Measurements from ENCODE around the gene PTER. TPM values are rescaled to one million over a fixed set of nuclear protein-coding genes. Genes with fewer than 3 reads are reported as not detected.

Gene PTER
- total RNA-seq, 1 experiment from 2014 or later, result 6.6 TPM

DNA sequence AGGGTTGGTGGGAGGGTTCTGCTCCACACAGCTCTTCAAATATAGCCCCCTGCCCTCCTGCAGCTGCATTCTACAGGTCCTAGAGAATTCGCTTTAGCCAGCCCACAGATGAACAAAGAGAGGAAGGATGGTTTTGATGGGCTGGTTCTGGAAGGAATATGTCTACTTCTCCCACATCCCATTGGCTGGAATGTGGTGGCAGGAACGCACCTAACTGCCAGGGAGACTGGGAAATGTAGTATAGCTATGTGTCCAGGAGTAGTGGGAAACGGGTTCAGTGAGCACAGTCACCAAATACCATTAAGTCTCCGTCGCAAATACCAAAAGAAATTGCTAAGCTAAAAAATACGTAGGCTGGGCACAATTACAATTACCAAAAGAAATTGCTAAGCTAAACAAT is 7.3 kb upstream of the PTER start:
- TF ChIP-seq, protein P1, sequence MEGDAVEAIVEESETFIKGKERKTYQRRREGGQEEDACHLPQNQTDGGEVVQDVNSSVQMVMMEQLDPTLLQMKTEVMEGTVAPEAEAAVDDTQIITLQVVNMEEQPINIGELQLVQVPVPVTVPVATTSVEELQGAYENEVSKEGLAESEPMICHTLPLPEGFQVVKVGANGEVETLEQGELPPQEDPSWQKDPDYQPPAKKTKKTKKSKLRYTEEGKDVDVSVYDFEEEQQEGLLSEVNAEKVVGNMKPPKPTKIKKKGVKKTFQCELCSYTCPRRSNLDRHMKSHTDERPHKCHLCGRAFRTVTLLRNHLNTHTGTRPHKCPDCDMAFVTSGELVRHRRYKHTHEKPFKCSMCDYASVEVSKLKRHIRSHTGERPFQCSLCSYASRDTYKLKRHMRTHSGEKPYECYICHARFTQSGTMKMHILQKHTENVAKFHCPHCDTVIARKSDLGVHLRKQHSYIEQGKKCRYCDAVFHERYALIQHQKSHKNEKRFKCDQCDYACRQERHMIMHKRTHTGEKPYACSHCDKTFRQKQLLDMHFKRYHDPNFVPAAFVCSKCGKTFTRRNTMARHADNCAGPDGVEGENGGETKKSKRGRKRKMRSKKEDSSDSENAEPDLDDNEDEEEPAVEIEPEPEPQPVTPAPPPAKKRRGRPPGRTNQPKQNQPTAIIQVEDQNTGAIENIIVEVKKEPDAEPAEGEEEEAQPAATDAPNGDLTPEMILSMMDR (conservative IDR thresholded peaks at IDR 0.05; ENCODE audit: low read depth, low read length), result no peak
- TF ChIP-seq EZH2phosphoT487 (IDR thresholded peaks at IDR 0.05; ENCODE audit: borderline replicate concordance, low read length) (no peak), EZH2 (IDR thresholded peaks at IDR 0.05; ENCODE audit: low read length, unreplicated experiment) (no peak)
- no peaks in the 10 kb centered on the region for H4K20me1 ChIP-seq (ENCODE audit: low read length)
- H3K4me1 ChIP-seq (ENCODE audit: insufficient read depth, low read length), result no peaks in the 10 kb centered on the region
- BruUV-seq (replicated peaks), result no TSS peak
- no peaks in the 10 kb centered on the region for H3K9me2 ChIP-seq (replicated peaks; ENCODE audit: low read length)
- H3K9me3 ChIP-seq (ENCODE audit: low read length), result no peaks in the 10 kb centered on the region
- no peak overlapping the region for H3K4me3 ChIP-seq (ENCODE audit: low read length)
- no peaks in the 10 kb centered on the region for H3K79me2 ChIP-seq (ENCODE audit: low read length)
- ATAC-seq (no peak), DNase-seq (no peak)
- no peak overlapping the region for H3K9ac ChIP-seq (ENCODE audit: low read length)
- H3K27ac ChIP-seq (ENCODE audit: low read length), result no peak overlapping the region
- no peaks in the 10 kb centered on the region for H3K27me3 ChIP-seq (ENCODE audit: low read length)
- H3K4me2 ChIP-seq (ENCODE audit: low read length), result no peak overlapping the region
- H3K36me3 ChIP-seq (ENCODE audit: low read depth, low read length), result no peaks in the 10 kb centered on the region
- H3F3A ChIP-seq (ENCODE audit: low read length, unreplicated experiment), result no peaks in the 10 kb centered on the region
- intact Hi-C loops (cut with micrococcal nuclease), result no loop called here
- CTCF ChIA-PET, result no interaction called here
- POLR2A ChIA-PET (ENCODE audit: unreplicated experiment), result no interaction called here
- H2AFZ ChIP-seq (ENCODE audit: low read length), result no peak overlapping the region

DNA sequence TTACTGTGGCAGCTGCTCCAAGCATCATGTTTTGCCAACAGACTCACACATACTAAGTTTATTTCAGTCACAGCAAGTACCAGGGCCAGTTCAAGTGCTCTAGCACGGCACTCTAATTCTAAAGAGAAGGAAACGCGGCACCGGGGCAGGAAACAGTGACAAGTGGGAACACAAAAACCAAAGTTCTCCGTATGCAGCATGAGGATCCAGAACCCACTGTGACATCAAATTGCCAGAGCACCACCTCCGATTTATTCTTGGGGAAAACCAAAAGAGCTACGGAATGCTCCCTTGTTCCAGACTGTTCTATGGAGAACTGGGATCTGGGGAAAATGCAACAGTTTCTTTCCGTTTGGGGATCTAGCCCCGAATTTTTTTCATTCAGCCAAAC is 448 bp upstream of the PTER start:
- ChIA-PET CTCF (no interaction called here), POLR2A (ENCODE audit: unreplicated experiment) (no interaction called here)
- Histone ChIP-seq H3K79me2 (ENCODE audit: low read length) (peaks cover 7% of the 10 kb centered on the region), H3F3A (ENCODE audit: low read length, unreplicated experiment) (no peaks in the 10 kb centered on the region), H3K36me3 (ENCODE audit: low read depth, low read length) (no peaks in the 10 kb centered on the region), H2AFZ (ENCODE audit: low read length) (peak overlapping the region; percentile 72), H3K9ac (ENCODE audit: low read length) (peak overlapping the region; percentile 39; the same call in 1 of the 2 replicates), H3K9me3 (ENCODE audit: low read length) (no peaks in the 10 kb centered on the region), H3K4me3 (ENCODE audit: low read length) (peak overlapping the region; percentile 70), H3K4me2 (ENCODE audit: low read length) (peak overlapping the region; percentile 71), H4K20me1 (ENCODE audit: low read length) (no peaks in the 10 kb centered on the region), H3K4me1 (ENCODE audit: insufficient read depth, low read length) (peaks cover 25% of the 10 kb centered on the region; the same call in 1 of the 2 replicates), H3K27me3 (ENCODE audit: low read length) (no peaks in the 10 kb centered on the region), H3K9me2 (replicated peaks; ENCODE audit: low read length) (no peaks in the 10 kb centered on the region), H3K27ac (ENCODE audit: low read length) (no peak overlapping the region)
- peak; percentile 5 for ATAC-seq
- no TSS peak for BruUV-seq (replicated peaks)
- DNase-seq, result peak; percentile 1
- intact Hi-C loops (cut with micrococcal nuclease), result loop anchor here (2.0 kb wide), 2 partner anchors 56 to 380 kb away; partner anchors contain the start of gene RSU1
- TF ChIP-seq EZH2phosphoT487 (IDR thresholded peaks at IDR 0.05; ENCODE audit: borderline replicate concordance, low read length), result no peak
- TF ChIP-seq, protein P1 (conservative IDR thresholded peaks at IDR 0.05; ENCODE audit: low read depth, low read length), result no peak
- no peak for TF ChIP-seq EZH2 (IDR thresholded peaks at IDR 0.05; ENCODE audit: low read length, unreplicated experiment)

DNA sequence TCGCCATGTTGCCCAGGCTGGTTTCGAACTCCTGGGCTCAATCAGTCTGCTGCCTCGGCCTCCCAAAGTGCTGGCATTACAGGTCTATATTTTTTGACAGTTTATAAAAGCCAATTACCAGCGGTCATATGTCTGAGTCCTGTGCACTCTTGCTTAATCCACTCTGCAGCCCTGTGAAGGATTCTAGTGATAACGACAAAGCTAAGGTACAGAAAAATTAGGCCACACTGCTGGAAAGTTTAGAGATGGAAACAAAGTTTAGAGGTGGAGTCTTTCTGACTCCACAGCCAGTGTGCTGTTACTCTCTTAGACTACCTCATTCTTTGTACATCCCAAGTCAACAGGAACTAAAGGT is 707 bp downstream of the PTER start:
- peak overlapping the region; percentile 72 for H2AFZ ChIP-seq (ENCODE audit: low read length)
- CTCF ChIA-PET, result no interaction called here
- H3K27ac ChIP-seq (ENCODE audit: low read length), result peak overlapping the region; percentile 34; the same call in 1 of the 2 replicates
- no peak for ATAC-seq
- no peaks in the 10 kb centered on the region for H3K27me3 ChIP-seq (ENCODE audit: low read length)
- peak overlapping the region; percentile 70 for H3K4me3 ChIP-seq (ENCODE audit: low read length)
- H3K36me3 ChIP-seq (ENCODE audit: low read depth, low read length), result no peaks in the 10 kb centered on the region
- H3K9me2 ChIP-seq (replicated peaks; ENCODE audit: low read length), result no peaks in the 10 kb centered on the region
- TF ChIP-seq EZH2phosphoT487 (IDR thresholded peaks at IDR 0.05; ENCODE audit: borderline replicate concordance, low read length), result no peak
- TF ChIP-seq EZH2 (IDR thresholded peaks at IDR 0.05; ENCODE audit: low read length, unreplicated experiment), result no peak
- TF ChIP-seq, protein P1 (conservative IDR thresholded peaks at IDR 0.05; ENCODE audit: low read depth, low read length), result no peak
- intact Hi-C loops (cut with micrococcal nuclease), result loop anchor here (2.0 kb wide), 2 partner anchors 57 to 379 kb away; partner anchors contain the start of gene RSU1
- peak overlapping the region; percentile 71 for H3K4me2 ChIP-seq (ENCODE audit: low read length)
- peak overlapping the region; percentile 76 for H3K9ac ChIP-seq (ENCODE audit: low read length)
- H4K20me1 ChIP-seq (ENCODE audit: low read length), result no peaks in the 10 kb centered on the region
- no peak for DNase-seq
- no peaks in the 10 kb centered on the region for H3K9me3 ChIP-seq (ENCODE audit: low read length)
- BruUV-seq (replicated peaks), result no TSS peak
- H3K4me1 ChIP-seq (ENCODE audit: insufficient read depth, low read length), result peaks cover 28% of the 10 kb centered on the region; the same call in 1 of the 2 replicates
- POLR2A ChIA-PET (ENCODE audit: unreplicated experiment), result interaction anchor here (0.6 to 0.7 kb wide), 3 partner anchors 53 to 1094 kb away, joined by 3 read pairs; no protein-coding TSS in a partner anchor
- peaks cover 16% of the 10 kb centered on the region for H3K79me2 ChIP-seq (ENCODE audit: low read length)
- no peaks in the 10 kb centered on the region for H3F3A ChIP-seq (ENCODE audit: low read length, unreplicated experiment)
